Fibroblast of the aortic adventitia (primary cell): Measurements from ENCODE around the gene YWHAH. TPM values are rescaled to one million over a fixed set of nuclear protein-coding genes. Genes with fewer than 3 reads are reported as not detected.
"Not testable (repeated sequence)": the region's sequence is repeated elsewhere in the genome, so short reads cannot be mapped to it uniquely, and the experiment has no call there.

ENCODE experiments used
- DNase-seq: peaks from one replicate; pipeline ENCODE4 v3.0.0-alpha.2; 2010; ENCODE audit warnings: low read depth
- H3K4me3 ChIP-seq: 2 replicates; pipeline ENCODE4 v1.5.1; 2011; ENCODE audit warnings: low read depth, mild to moderate bottlenecking, control low read depth, low read length, moderate library complexity
- total RNA-seq: library from RNA; depleted of rRNA; stranded (reverse); fragments of >200 nt; gene quantifications from 2 replicates; pipeline ENCODE4 v1.2.3, GENCODE V29; 2012; ENCODE audit warnings: low replicate concordance
- TF ChIP-seq, protein P1 (sequence below): IDR thresholded peaks from 2 replicates; pipeline ENCODE4 v1.5.1; 2011; ENCODE audit warnings: mild to moderate bottlenecking, low read length, control low read depth, inconsistent platforms; ENCODE audit not compliant: insufficient read depth

YWHAH gene
- total RNA-seq, 1 donor = 174 TPM

DNA sequence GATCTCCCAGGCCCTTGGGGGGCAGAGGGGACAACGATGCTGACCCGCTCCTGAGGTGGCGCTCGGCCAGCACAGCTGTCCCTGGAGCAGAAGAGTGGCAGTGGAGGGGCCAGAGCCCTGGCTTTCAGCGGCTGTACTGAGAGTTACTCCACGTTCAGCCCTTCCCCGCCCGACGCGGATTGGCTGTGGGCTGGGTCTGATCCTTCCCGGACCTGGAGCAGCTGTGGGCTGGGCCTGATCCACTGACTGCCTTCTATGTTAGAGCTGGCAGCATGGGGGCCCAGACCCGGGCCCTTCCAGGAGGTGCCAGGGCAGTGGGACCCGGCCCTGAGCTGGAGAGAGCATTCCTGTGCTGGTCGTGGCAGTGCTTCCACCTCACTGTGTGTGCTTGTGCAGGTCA, 27.8 kb downstream of the YWHAH start:
- H3K4me3 ChIP-seq = no peak overlapping the region
- TF ChIP-seq, protein P1, sequence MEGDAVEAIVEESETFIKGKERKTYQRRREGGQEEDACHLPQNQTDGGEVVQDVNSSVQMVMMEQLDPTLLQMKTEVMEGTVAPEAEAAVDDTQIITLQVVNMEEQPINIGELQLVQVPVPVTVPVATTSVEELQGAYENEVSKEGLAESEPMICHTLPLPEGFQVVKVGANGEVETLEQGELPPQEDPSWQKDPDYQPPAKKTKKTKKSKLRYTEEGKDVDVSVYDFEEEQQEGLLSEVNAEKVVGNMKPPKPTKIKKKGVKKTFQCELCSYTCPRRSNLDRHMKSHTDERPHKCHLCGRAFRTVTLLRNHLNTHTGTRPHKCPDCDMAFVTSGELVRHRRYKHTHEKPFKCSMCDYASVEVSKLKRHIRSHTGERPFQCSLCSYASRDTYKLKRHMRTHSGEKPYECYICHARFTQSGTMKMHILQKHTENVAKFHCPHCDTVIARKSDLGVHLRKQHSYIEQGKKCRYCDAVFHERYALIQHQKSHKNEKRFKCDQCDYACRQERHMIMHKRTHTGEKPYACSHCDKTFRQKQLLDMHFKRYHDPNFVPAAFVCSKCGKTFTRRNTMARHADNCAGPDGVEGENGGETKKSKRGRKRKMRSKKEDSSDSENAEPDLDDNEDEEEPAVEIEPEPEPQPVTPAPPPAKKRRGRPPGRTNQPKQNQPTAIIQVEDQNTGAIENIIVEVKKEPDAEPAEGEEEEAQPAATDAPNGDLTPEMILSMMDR = no peak
- no peak for DNase-seq

DNA sequence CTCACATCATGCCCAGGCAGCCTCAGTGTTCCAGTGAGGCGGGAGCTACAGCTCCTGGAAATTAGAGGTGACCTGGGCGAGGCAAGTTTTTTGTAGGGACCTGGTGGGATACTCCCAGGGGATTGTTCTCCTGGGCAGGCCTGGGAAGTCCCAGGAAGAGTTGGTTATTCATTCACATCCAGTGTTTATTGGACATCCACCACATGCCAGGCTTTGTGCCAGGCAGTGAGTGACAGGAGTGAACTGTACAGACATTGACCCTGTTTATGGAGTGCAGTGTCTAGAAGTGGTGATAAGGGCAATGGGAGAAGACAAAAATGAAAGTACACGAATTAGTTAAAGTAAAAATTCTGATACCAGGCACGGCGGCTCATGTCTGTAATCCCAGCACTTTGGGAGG, 29.4 kb downstream of the YWHAH start:
- no peak overlapping the region for H3K4me3 ChIP-seq
- TF ChIP-seq, protein P1 = no peak
- DNase-seq = no peak

DNA sequence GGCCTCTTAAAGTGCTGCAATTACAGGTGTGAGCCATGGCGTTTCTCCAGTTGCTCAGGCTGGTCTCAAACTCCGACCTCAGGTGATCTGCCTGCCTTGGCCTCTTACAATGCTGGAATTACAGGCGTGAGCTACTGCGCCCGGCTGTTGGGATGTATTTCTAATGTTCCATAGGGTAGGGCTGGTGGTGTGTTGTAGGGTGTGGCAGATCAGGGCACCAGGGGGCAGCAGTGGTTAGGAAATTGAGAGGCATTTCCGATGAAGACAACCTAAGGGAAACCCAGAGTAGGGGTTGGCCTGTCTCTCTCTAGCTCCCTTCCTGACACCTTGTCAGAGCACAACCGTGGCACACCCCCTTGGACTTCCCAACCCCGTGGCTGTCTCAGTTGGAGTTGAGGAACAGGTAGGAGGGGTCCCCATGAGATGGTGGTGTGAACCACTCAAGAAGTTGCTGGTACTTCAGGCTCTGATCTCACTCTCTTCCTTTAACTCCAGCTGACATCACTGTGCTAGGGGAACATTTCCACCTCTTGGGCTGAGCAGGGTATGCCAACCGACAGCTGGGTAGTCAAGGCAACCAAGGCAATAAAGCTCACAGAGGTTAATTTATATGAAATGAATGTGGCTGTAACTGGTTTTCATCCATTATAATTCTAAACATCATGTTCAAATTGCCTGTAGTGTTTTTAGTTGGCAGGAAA, 33.0 kb downstream of the YWHAH start:
- no peak overlapping the region for H3K4me3 ChIP-seq
- peak; percentile 73 for DNase-seq
- TF ChIP-seq, protein P1 = peak; percentile 79

DNA sequence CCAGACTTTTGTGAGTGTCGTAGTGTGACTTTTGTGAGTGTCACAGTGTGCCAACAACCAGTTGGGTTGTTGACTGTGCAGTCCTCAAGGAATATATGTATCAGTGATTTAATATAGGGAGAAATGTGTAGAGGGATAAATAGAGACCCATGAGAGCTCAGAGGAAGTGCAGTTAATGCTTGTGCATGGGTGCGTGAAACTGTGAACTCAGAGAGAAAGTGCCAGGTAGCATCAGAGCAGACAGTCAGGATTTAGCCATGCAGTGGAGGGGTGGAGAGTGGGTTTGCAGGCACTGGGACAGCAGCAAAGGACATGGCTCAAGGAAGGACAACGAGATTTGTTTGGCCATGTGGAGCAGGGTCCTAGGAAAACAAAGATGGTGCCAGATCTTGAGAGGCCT, 33.6 kb downstream of the YWHAH start:
- H3K4me3 ChIP-seq = no peak overlapping the region
- no peak for DNase-seq
- TF ChIP-seq, protein P1 = no peak

DNA sequence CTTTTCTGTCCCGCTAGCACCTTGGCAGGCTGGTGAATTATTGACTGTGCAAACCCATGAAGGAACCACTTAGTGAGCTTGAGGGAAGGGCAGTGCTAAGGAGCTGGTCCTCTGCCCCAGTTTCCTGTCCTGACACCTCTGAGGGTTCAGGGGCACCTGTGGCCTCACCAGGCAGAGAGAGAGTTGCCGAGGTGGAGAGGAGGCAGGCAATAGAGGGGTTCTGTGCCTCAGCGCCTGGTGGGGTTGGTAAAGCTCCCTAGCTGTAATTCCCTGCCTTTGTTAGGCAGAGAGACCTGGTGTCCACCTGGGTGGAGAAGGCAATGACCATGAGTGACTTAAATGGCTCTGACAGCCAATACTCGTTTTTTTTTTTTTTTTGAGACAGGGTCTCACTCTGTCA, 36.3 kb downstream of the YWHAH start:
- H3K4me3 ChIP-seq = no peak overlapping the region
- TF ChIP-seq, protein P1 = no peak
- DNase-seq = no peak

DNA sequence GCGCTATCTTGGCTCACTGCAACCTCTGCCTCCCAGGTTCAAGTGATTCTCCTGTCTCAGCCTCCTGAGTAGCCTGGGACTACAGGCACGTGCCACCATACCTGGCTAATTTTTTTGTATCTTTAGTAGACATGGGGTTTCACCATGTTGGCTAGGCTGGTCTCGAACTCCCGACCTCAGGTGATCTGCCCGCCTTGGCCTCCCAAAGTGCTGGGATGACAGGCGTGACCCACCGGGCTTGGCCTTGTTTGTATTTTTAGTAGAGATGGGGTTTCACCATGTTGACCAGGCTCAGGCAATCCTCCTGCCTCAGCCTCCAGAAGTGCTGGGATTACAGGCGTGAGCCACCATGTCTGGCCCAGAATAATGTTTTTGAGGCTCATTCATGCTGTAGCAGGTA, 37.6 kb downstream of the YWHAH start:
- not testable (repeated sequence) for DNase-seq, H3K4me3 ChIP-seq

DNA sequence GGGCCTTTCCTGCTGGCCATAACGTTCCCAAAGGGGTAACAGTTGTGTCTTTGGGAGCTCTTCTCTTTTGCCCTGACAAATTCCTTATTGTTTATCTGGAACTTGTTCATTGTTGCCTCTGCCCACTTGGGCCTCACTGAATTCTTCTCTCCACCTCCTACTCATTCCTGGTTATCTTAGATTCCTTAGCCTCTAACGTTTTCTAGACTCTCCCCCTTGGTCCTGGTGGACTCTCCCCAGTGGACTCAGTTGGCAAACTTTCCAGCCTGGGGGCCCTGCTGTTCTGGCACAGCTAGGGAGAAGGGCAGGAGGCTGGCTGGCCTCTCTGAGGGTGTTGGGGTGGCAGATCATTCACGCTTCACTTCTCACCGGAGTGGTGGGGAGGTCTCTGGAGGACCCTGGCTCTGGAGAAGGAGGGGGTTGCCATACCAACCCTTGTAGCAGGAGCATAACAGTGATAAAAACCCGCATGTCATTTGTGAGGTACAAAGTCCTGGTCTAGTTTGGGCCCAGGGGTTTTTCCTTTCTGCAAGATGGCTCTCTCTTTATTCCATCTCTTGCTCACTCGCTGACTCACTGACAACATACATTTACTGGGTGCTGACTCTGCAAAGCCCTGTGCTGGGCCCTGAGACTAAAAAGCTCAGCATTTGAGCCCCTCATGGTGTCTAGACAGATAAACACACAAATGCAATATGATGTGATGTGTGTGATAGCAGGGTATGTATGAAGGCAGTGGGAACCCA, 39.7 kb downstream of the YWHAH start:
- no peak overlapping the region for H3K4me3 ChIP-seq
- TF ChIP-seq, protein P1 = no peak
- DNase-seq = no peak
